ENCODE data around the gene CLEC4G.

CLEC4G gene, protein sequence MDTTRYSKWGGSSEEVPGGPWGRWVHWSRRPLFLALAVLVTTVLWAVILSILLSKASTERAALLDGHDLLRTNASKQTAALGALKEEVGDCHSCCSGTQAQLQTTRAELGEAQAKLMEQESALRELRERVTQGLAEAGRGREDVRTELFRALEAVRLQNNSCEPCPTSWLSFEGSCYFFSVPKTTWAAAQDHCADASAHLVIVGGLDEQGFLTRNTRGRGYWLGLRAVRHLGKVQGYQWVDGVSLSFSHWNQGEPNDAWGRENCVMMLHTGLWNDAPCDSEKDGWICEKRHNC

DNA sequence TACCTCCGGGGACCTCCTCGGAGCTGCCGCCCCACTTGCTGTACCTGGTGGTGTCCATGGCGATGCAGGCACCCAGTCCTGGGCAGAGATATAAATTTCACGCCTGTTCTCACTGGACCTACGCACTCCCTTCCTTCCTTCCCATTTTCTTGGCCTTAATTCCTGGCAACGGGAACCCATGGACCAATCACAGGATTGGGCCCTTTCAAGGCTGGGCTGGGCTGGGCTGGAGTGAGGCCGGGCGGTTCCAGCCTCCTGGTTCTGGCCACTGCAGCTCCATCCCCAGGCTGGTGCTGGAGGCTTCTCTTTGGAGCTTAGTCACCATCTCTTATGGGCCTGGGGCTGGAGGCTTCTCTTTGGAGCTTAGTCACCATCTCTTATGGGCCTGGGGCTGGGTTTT, at the start of gene CLEC4G:
TSS of gene CLEC4G (minus strand) at position 66 of the 400 bp plus-strand sequence. CDS start at position 58, 8 bp downstream.
- in situ Hi-C loops (cut with MboI; ENCODE audit: low pct_unique_long_range_greater_than_20kb, low sequenced_read_pairs, unreplicated experiment) = no loop called here
- TF ChIP-seq CTCF (IDR thresholded peaks at IDR 0.05; ENCODE audit: extremely low read depth, insufficient read depth, missing control alignments) = no peak

DNA sequence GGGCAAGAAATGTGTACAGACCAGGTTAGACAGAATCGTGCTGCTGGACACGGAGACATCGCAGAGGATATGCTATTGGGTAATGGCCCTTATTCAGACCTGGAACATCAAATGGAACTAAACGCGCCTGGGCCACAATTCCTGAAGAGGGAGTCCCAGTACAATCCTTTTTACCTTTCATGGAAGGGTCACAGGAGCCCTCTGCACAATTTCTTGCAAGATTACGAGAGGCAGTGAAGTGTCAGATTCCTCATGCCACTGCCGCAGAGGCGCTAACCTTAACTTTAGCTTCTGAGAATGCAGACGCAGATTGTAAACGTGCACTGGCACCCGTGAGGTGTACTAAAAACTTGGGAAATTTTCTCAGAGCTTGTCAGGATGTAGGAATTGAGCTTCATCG, 49.2 kb upstream of the CLEC4G start:
- no peak for TF ChIP-seq CTCF (IDR thresholded peaks at IDR 0.05; ENCODE audit: extremely low read depth, insufficient read depth, missing control alignments)
- in situ Hi-C loops (cut with MboI; ENCODE audit: low pct_unique_long_range_greater_than_20kb, low sequenced_read_pairs, unreplicated experiment) = no loop called here
- DNase-seq (ENCODE audit: low spot score) = no peak

More for the DNA sequence above, at the start of gene CLEC4G:
- DNase-seq (ENCODE audit: low spot score) = no peak

DNA sequence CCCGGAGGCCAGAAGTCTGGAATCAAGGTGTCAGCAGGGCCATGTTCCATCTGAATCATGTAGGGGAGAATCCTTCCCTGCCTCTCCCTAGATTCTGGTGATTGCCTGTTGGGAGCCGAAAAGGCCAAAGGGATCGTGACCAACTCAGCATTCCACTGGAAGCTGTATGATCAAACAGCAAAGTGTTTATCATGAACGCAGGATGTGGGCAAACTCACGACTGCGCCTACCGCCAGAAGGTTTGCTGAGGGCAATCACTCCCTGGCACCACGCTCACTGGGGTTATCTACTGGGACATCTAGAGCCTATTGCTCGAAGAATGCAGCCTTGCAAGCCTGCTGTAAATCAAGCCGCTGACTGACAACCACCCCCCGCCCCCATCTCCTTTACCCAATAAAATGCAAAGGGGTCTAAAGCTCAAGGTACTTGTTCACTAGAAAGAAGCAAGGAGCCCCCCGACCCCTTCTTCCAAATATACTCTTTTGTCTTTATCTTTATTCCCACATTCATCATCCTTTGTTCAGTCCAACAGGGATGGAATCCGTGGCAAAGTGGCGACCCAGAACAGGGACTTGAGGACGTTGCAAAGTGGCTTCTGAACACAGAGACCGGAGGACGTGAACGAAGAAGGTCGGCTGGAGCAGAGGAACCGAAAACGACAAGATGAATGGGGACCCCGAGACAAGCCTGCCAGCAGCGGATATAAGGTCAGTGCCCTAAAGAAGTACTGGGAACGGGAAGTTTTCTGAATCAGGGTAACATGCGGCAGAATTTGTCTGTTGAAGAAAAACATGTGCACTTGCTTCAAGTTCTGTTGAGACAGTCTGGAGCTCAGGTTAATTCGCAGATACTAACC, 47.9 kb upstream of the CLEC4G start:
- TF ChIP-seq CTCF (IDR thresholded peaks at IDR 0.05; ENCODE audit: extremely low read depth, insufficient read depth, missing control alignments) = no peak
- in situ Hi-C loops (cut with MboI; ENCODE audit: low pct_unique_long_range_greater_than_20kb, low sequenced_read_pairs, unreplicated experiment) = no loop called here
- DNase-seq (ENCODE audit: low spot score) = no peak

DNA sequence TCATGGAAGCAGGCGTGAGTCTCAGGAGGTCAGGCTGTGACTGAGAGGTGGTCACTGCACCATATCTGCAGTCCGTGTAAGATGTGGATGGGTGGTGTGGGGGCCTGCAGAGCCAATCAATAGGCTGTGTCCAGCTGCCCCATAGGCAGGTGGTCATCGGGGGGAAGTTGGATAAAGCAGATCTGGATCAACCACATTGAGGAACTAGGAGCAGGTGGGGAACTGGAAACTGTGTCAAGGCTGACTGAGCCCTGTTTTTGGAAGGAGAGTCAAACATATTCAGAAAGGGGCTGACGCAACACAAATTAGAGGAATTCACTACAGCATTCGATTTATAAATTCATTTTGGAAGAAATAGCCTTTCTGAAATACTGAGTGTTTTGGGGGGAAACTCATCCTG, 46.2 kb upstream of the CLEC4G start:
- DNase-seq (ENCODE audit: low spot score) = no peak
- TF ChIP-seq CTCF (IDR thresholded peaks at IDR 0.05; ENCODE audit: extremely low read depth, insufficient read depth, missing control alignments) = no peak
- in situ Hi-C loops (cut with MboI; ENCODE audit: low pct_unique_long_range_greater_than_20kb, low sequenced_read_pairs, unreplicated experiment) = no loop called here

- TF ChIP-seq CTCF (IDR thresholded peaks at IDR 0.05; ENCODE audit: extremely low read depth, insufficient read depth, missing control alignments) = no peak
- DNase-seq (ENCODE audit: low spot score) = no peak
- in situ Hi-C loops (cut with MboI; ENCODE audit: low pct_unique_long_range_greater_than_20kb, low sequenced_read_pairs, unreplicated experiment) = no loop called here
These were observed 43.9 kb upstream of the CLEC4G start for GRCh38 chr19:7775761-7776160.

DNA sequence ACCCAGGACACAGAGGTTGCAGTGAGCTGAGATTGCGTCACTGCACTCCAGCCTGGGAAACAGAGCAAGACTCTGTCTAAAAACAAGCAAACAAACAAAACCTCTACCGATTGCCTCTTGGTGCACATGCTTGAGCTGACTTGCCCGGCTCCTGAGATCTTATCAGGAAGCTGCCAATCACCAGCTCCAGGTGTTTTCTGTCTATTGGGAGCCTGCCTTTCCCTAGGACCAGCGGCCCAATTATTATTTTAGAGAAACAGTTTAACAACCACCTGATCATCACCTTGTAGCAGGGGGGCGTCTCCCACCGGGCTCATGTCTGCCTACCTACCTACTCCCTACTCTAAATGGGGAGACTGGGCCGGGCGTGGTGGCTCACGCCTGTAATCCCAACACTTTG, 41.9 kb upstream of the CLEC4G start:
- no peak for TF ChIP-seq CTCF (IDR thresholded peaks at IDR 0.05; ENCODE audit: extremely low read depth, insufficient read depth, missing control alignments)

More for the DNA sequence above, 41.9 kb upstream of the CLEC4G start:
- in situ Hi-C loops (cut with MboI; ENCODE audit: low pct_unique_long_range_greater_than_20kb, low sequenced_read_pairs, unreplicated experiment) = no loop called here
- no peak for DNase-seq (ENCODE audit: low spot score)

Measured in GM13977 (cell line).